GM23338 (cell line): Measurements from ENCODE around the gene PLCL1. TPM values are rescaled to one million over a fixed set of nuclear protein-coding genes. Genes with fewer than 3 reads are reported as not detected.
A peak's percentile ranks its signal among the peaks of the same experiment; 100 is the strongest.

Experiments
- ATAC-seq: fragments of 200-7000 bp; cut with Tn5 transposase; 3 replicates; pipeline ENCODE4 v1.9.1; 2020
- DNase-seq: peaks from one replicate; pipeline ENCODE4 v3.0.0-alpha.2; 2015; ENCODE audit warnings: low spot score
- H2AFZ ChIP-seq: fragments of 200-600 bp; sonication (generic); 2 replicates; pipeline ENCODE4 v1.8.0; 2016; ENCODE audit warnings: antibody characterized with exemption, mild to moderate bottlenecking, moderate library complexity
- H3F3A ChIP-seq: fragments of 200-600 bp; sonication (generic); replicated peaks from 2 replicates; pipeline ENCODE4 v1.8.0; 2017; ENCODE audit warnings: antibody characterized with exemption, mixed run types, low read depth
- H3K27ac ChIP-seq: fragments of 200-600 bp; sonication (generic); 2 replicates; pipeline ENCODE4 v1.6.1; 2016; ENCODE audit warnings: low read depth
- H3K27me3 ChIP-seq: fragments of 200-600 bp; sonication (generic); 2 replicates; pipeline ENCODE4 v1.8.0; 2016; ENCODE audit warnings: mild to moderate bottlenecking, mixed run types, moderate library complexity; ENCODE audit not compliant: insufficient read depth
- H3K36me3 ChIP-seq: fragments of 200-600 bp; sonication (generic); 2 replicates; pipeline ENCODE4 v1.8.0; 2016; ENCODE audit warnings: mild to moderate bottlenecking; ENCODE audit not compliant: insufficient read depth
- H3K4me1 ChIP-seq: fragments of 200-600 bp; sonication (generic); 2 replicates; pipeline ENCODE4 v1.8.0; 2016; ENCODE audit warnings: mild to moderate bottlenecking, moderate library complexity; ENCODE audit not compliant: insufficient read depth
- H3K4me2 ChIP-seq: fragments of 200-600 bp; sonication (generic); 2 replicates; pipeline ENCODE4 v1.7.1; 2017; ENCODE audit warnings: mixed run types
- H3K4me3 ChIP-seq: fragments of 200-600 bp; sonication (generic); 2 replicates; pipeline ENCODE4 v1.6.1; 2016; ENCODE audit warnings: mixed run types
- H3K79me2 ChIP-seq: fragments of 200-600 bp; sonication (generic); replicated peaks from 2 replicates; pipeline ENCODE4 v1.8.0; 2017; ENCODE audit warnings: mild to moderate bottlenecking; ENCODE audit not compliant: insufficient read depth
- H3K9me2 ChIP-seq: fragments of 200-600 bp; sonication (generic); 2 replicates; pipeline ENCODE4 v1.8.0; 2017; ENCODE audit not compliant: insufficient read depth
- H4K20me1 ChIP-seq: fragments of 200-600 bp; sonication (generic); replicated peaks from 2 replicates; pipeline ENCODE4 v1.8.0; 2017; ENCODE audit warnings: mild to moderate bottlenecking; ENCODE audit not compliant: insufficient read depth
- H3K27ac Mint-ChIP-seq: 2 replicates; pipeline ENCODE4 v1.8.0; 2020; ENCODE audit warnings: inconsistent platforms, mild to moderate bottlenecking, moderate library complexity, mixed read lengths
- H3K27me3 Mint-ChIP-seq: 3 replicates; pipeline ENCODE4 v1.8.0; 2022; ENCODE audit warnings: low read depth, mild to moderate bottlenecking, moderate library complexity, mixed read lengths, inconsistent platforms; ENCODE audit not compliant: insufficient read depth, poor library complexity
- H3K36me3 Mint-ChIP-seq: 3 replicates; pipeline ENCODE4 v1.8.0; 2021; ENCODE audit warnings: low read depth, mild to moderate bottlenecking, inconsistent platforms, moderate library complexity, mixed read lengths
- H3K4me1 Mint-ChIP-seq: 3 replicates; pipeline ENCODE4 v1.8.0; 2020; ENCODE audit warnings: mild to moderate bottlenecking, inconsistent platforms, mixed read lengths
- H3K4me3 Mint-ChIP-seq: 3 replicates; pipeline ENCODE4 v1.8.0; 2021; ENCODE audit warnings: moderate library complexity, mild to moderate bottlenecking, inconsistent platforms, mixed read lengths
- H3K9me3 Mint-ChIP-seq: 3 replicates; pipeline ENCODE4 v1.8.0; 2020; ENCODE audit warnings: moderate library complexity, mild to moderate bottlenecking, inconsistent platforms, mixed read lengths
- CREB1 ChIP-seq: fragments of 250-450 bp; sonication (Bioruptor Pico); IDR thresholded peaks from 2 replicates; pipeline ENCODE4 v1.5.0; 2020; ENCODE audit warnings: low read depth, mild to moderate bottlenecking, moderate library complexity
- EZH2 ChIP-seq: fragments of 200-600 bp; sonication (generic); IDR thresholded peaks from one replicate; pipeline ENCODE4 v1.8.0; 2017; ENCODE audit warnings: antibody characterized with exemption, mild to moderate bottlenecking, low read depth; ENCODE audit not compliant: unreplicated experiment
- EZH2phosphoT487 ChIP-seq: fragments of 200-600 bp; sonication (generic); IDR thresholded peaks from one replicate; pipeline ENCODE4 v1.8.1; 2018; ENCODE audit warnings: antibody characterized with exemption; ENCODE audit not compliant: unreplicated experiment
- POLR2AphosphoS5 ChIP-seq: IDR thresholded peaks from 2 replicates; pipeline ENCODE4 v1.6.1; 2016; ENCODE audit warnings: antibody characterized with exemption, low read depth
- STAT1 ChIP-seq: IDR thresholded peaks from one replicate; pipeline ENCODE4 v1.6.1; 2016; ENCODE audit warnings: antibody characterized with exemption; ENCODE audit not compliant: unreplicated experiment
- ZNF114 ChIP-seq: fragments of 250-450 bp; sonication (Bioruptor Pico); IDR thresholded peaks from 2 replicates; pipeline ENCODE4 v1.5.0; 2020; ENCODE audit warnings: mild to moderate bottlenecking, moderate library complexity
- ZNF331 ChIP-seq: fragments of 250-450 bp; sonication (Bioruptor Pico); IDR thresholded peaks from 2 replicates; pipeline ENCODE4 v1.5.0; 2020; ENCODE audit warnings: low read depth, mild to moderate bottlenecking, moderate library complexity
- ZNF462 ChIP-seq: fragments of 250-450 bp; sonication (Bioruptor Pico); IDR thresholded peaks from 2 replicates; pipeline ENCODE4 v1.5.0; 2020; ENCODE audit warnings: mild to moderate bottlenecking, moderate library complexity
- polyA plus RNA-seq: library from polyadenylated mRNA; unstranded; fragments of >200 nt; fragmentation: Nextera tagmentation; extraction: Ambion mirVana; gene quantifications from 2 replicates; pipeline ENCODE4 v1.2.1, GENCODE V29; 2016
- total RNA-seq: library from RNA; depleted of rRNA; stranded (reverse); fragments of >200 nt; shearing (Covaris generic); gene quantifications from 2 replicates; pipeline ENCODE4 v1.2.3, GENCODE V29; 2014
- TF ChIP-seq, protein P1 (sequence below), 2 experiments: fragments of 200-600 bp in 1 of 2; sonication (generic) in 1 of 2; conservative IDR thresholded peaks; 2 replicates each; pipeline versions ENCODE4 v1.5.1 to v1.6.1; 2016 to 2017; ENCODE audit warnings: antibody characterized with exemption in 2 of 2, low read depth in 2 of 2, mild to moderate bottlenecking in 2 of 2, moderate library complexity in 1 of 2
- TF ChIP-seq, protein P2 (sequence below): IDR thresholded peaks from one replicate; pipeline ENCODE4 v1.6.1; 2018; ENCODE audit warnings: antibody characterized with exemption; ENCODE audit not compliant: unreplicated experiment

The PLCL1 gene
- total and polyA plus RNA-seq, 2 experiments from 2014 or later = not detected

GRCh38 chr2:197982565-197982964, 178.2 kb downstream of the PLCL1 start:
- H2AFZ ChIP-seq = peak overlapping the region; percentile 70; the same call in 1 of the 2 replicates
- ATAC-seq (peak; percentile 42; the same call in 2 of the 3 replicates), DNase-seq (peak; percentile 17)
- H3K79me2 ChIP-seq = no peaks in the 10 kb centered on the region
- Mint-ChIP-seq H3K4me3 (no peak overlapping the region), H3K4me1 (peaks cover 3% of the 10 kb centered on the region; the same call in 2 of the 3 replicates), H3K36me3 (no peaks in the 10 kb centered on the region), H3K9me3 (no peaks in the 10 kb centered on the region), H3K27me3 (no peaks in the 10 kb centered on the region), H3K27ac (no peak overlapping the region)
- H4K20me1 ChIP-seq = no peaks in the 10 kb centered on the region
- no peak overlapping the region for H3K4me2 ChIP-seq
- peaks cover 6% of the 10 kb centered on the region; the same call in 1 of the 2 replicates for H3K4me1 ChIP-seq
- H3K27me3 ChIP-seq = no peaks in the 10 kb centered on the region
- H3K27ac ChIP-seq = no peak overlapping the region
- no peaks in the 10 kb centered on the region for H3K36me3 ChIP-seq
- no peaks in the 10 kb centered on the region for H3K9me2 ChIP-seq
- H3F3A ChIP-seq = no peaks in the 10 kb centered on the region
- H3K4me3 ChIP-seq = no peak overlapping the region
- no peak for TF ChIP-seq ZNF114 (CRISPR knock-in tag)
- TF ChIP-seq ZNF331 = no peak

GRCh38 chr2:197985029-197985638, 180.7 kb downstream of the PLCL1 start:
- H3K4me2 ChIP-seq = no peak overlapping the region
- H3K27ac ChIP-seq = no peak overlapping the region
- TF ChIP-seq ZNF462 (CRISPR knock-in tag) = no peak
- no peak for TF ChIP-seq POLR2AphosphoS5
- TF ChIP-seq CREB1 = no peak
- TF ChIP-seq, protein P1, sequence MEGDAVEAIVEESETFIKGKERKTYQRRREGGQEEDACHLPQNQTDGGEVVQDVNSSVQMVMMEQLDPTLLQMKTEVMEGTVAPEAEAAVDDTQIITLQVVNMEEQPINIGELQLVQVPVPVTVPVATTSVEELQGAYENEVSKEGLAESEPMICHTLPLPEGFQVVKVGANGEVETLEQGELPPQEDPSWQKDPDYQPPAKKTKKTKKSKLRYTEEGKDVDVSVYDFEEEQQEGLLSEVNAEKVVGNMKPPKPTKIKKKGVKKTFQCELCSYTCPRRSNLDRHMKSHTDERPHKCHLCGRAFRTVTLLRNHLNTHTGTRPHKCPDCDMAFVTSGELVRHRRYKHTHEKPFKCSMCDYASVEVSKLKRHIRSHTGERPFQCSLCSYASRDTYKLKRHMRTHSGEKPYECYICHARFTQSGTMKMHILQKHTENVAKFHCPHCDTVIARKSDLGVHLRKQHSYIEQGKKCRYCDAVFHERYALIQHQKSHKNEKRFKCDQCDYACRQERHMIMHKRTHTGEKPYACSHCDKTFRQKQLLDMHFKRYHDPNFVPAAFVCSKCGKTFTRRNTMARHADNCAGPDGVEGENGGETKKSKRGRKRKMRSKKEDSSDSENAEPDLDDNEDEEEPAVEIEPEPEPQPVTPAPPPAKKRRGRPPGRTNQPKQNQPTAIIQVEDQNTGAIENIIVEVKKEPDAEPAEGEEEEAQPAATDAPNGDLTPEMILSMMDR (conservative IDR thresholded peaks at IDR 0.05; ENCODE audit: low read depth in 2 of 2) = no peak
- TF ChIP-seq ZNF331 = no peak
- TF ChIP-seq, protein P2, sequence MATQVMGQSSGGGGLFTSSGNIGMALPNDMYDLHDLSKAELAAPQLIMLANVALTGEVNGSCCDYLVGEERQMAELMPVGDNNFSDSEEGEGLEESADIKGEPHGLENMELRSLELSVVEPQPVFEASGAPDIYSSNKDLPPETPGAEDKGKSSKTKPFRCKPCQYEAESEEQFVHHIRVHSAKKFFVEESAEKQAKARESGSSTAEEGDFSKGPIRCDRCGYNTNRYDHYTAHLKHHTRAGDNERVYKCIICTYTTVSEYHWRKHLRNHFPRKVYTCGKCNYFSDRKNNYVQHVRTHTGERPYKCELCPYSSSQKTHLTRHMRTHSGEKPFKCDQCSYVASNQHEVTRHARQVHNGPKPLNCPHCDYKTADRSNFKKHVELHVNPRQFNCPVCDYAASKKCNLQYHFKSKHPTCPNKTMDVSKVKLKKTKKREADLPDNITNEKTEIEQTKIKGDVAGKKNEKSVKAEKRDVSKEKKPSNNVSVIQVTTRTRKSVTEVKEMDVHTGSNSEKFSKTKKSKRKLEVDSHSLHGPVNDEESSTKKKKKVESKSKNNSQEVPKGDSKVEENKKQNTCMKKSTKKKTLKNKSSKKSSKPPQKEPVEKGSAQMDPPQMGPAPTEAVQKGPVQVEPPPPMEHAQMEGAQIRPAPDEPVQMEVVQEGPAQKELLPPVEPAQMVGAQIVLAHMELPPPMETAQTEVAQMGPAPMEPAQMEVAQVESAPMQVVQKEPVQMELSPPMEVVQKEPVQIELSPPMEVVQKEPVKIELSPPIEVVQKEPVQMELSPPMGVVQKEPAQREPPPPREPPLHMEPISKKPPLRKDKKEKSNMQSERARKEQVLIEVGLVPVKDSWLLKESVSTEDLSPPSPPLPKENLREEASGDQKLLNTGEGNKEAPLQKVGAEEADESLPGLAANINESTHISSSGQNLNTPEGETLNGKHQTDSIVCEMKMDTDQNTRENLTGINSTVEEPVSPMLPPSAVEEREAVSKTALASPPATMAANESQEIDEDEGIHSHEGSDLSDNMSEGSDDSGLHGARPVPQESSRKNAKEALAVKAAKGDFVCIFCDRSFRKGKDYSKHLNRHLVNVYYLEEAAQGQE = no peak
- TF ChIP-seq EZH2 = no peak
- TF ChIP-seq ZNF114 (CRISPR knock-in tag) = no peak
- no peak for TF ChIP-seq STAT1
- TF ChIP-seq EZH2phosphoT487 = no peak

More at GRCh38 chr2:197985029-197985638, 180.7 kb downstream of the PLCL1 start:
- H3K36me3 Mint-ChIP-seq = no peaks in the 10 kb centered on the region; the same call in 2 of the 3 replicates
- no peak overlapping the region for H2AFZ ChIP-seq
- no peaks in the 10 kb centered on the region for H3K27me3 Mint-ChIP-seq
- H3K4me3 Mint-ChIP-seq = no peak overlapping the region
- peaks cover 6% of the 10 kb centered on the region; the same call in 1 of the 2 replicates for H3K4me1 ChIP-seq
- no peaks in the 10 kb centered on the region for H3K36me3 ChIP-seq
- H3K9me3 Mint-ChIP-seq = no peaks in the 10 kb centered on the region
- no peaks in the 10 kb centered on the region for H3F3A ChIP-seq
- H3K4me3 ChIP-seq = no peak overlapping the region
- no peaks in the 10 kb centered on the region for H3K79me2 ChIP-seq
- ATAC-seq (no peak), DNase-seq (no peak)
- H4K20me1 ChIP-seq = no peaks in the 10 kb centered on the region
- peaks cover 6% of the 10 kb centered on the region; the same call in 2 of the 3 replicates for H3K4me1 Mint-ChIP-seq
- H3K27ac Mint-ChIP-seq = no peak overlapping the region
- no peaks in the 10 kb centered on the region for H3K27me3 ChIP-seq
- H3K9me2 ChIP-seq = peaks cover 5% of the 10 kb centered on the region; the same call in 1 of the 2 replicates
